HAP-1 (cell line): Measurements from ENCODE around the gene COX4I1.
"Not testable (repeated sequence)": the region's sequence is repeated elsewhere in the genome, so short reads cannot be mapped to it uniquely, and the experiment has no call there.

Experiments used
- DNase-seq, 2 experiments: peaks; one replicate each; pipeline ENCODE4 v3.0.0-alpha.2; 2016 to 2020; ENCODE audit warnings: low spot score in 2 of 2
- H3K27me3 ChIP-seq: fragments of 250-450 bp; sonication (Bioruptor Pico); 2 replicates; pipeline ENCODE4 v1.5.1; 2020; ENCODE audit warnings: low read depth, mild to moderate bottlenecking, moderate library complexity
- H3K36me3 ChIP-seq: fragments of 250-450 bp; sonication (Bioruptor Pico); replicated peaks from 2 replicates; pipeline ENCODE4 v1.5.1; 2020; ENCODE audit warnings: mild to moderate bottlenecking
- H3K4me1 ChIP-seq: fragments of 250-450 bp; sonication (Bioruptor Pico); 2 replicates; pipeline ENCODE4 v1.5.1; 2020; ENCODE audit warnings: mild to moderate bottlenecking
- H3K4me3 ChIP-seq: fragments of 250-450 bp; sonication (Bioruptor Pico); 2 replicates; pipeline ENCODE4 v1.5.1; 2020; ENCODE audit warnings: mild to moderate bottlenecking, moderate library complexity
- H3K9me3 ChIP-seq: fragments of 250-450 bp; sonication (Bioruptor Pico); 2 replicates; pipeline ENCODE4 v1.5.1; 2020; ENCODE audit warnings: mild to moderate bottlenecking, moderate library complexity
- in situ Hi-C: fragments of 300-500 bp; cut with MboI; formaldehyde crosslinking; loops from 3 replicates; pipeline ENCODE4 v1.14.3; 2020; ENCODE audit warnings: low sequenced_read_pairs, inconsistent platforms, mixed read lengths

COX4I1 gene

GRCh38 chr16:85798283-85798776 lies 1.2 kb upstream of the COX4I1 start:
- no peaks in the 10 kb centered on the region for H3K9me3 ChIP-seq
- peak overlapping the region; percentile 88 for H3K4me3 ChIP-seq
- H3K36me3 ChIP-seq, result peaks cover 77% of the 10 kb centered on the region
- DNase-seq, result no peak
- peaks cover 19% of the 10 kb centered on the region; the same call in 1 of the 2 replicates for H3K4me1 ChIP-seq
- no peaks in the 10 kb centered on the region for H3K27me3 ChIP-seq
- in situ Hi-C loops, result no loop called here

- peaks cover 19% of the 10 kb centered on the region; the same call in 1 of the 2 replicates for H3K4me1 ChIP-seq
- DNase-seq, result peak in 1 of 2 experiments; percentile 57
- in situ Hi-C loops, result no loop called here
- peak overlapping the region; percentile 88 for H3K4me3 ChIP-seq
- no peaks in the 10 kb centered on the region for H3K9me3 ChIP-seq
- H3K36me3 ChIP-seq, result peaks cover 77% of the 10 kb centered on the region
- no peaks in the 10 kb centered on the region for H3K27me3 ChIP-seq
These were observed 496 bp upstream of the COX4I1 start for GRCh38 chr16:85798901-85799496.

GRCh38 chr16:85800321-85800669 lies 800 bp downstream of the COX4I1 start:
- in situ Hi-C loops, result no loop called here
- peak overlapping the region; percentile 88 for H3K4me3 ChIP-seq
- H3K4me1 ChIP-seq, result peaks cover 19% of the 10 kb centered on the region; the same call in 1 of the 2 replicates
- H3K36me3 ChIP-seq, result peaks cover 78% of the 10 kb centered on the region
- no peaks in the 10 kb centered on the region for H3K27me3 ChIP-seq
- no peaks in the 10 kb centered on the region for H3K9me3 ChIP-seq
- DNase-seq, result peak in 1 of 2 experiments; percentile 52

GRCh38 chr16:85803570-85803969 lies 4.1 kb downstream of the COX4I1 start:
- no peak for DNase-seq
- peaks cover 11% of the 10 kb centered on the region; the same call in 1 of the 2 replicates for H3K4me1 ChIP-seq
- H3K4me3 ChIP-seq, result no peak overlapping the region
- peaks cover 73% of the 10 kb centered on the region for H3K36me3 ChIP-seq
- in situ Hi-C loops, result no loop called here
- no peaks in the 10 kb centered on the region for H3K9me3 ChIP-seq
- H3K27me3 ChIP-seq, result no peaks in the 10 kb centered on the region

- Histone ChIP-seq H3K4me3 (no peak overlapping the region), H3K27me3 (no peaks in the 10 kb centered on the region), H3K4me1 (peaks cover 10% of the 10 kb centered on the region; the same call in 1 of the 2 replicates), H3K36me3 (peaks cover 65% of the 10 kb centered on the region), H3K9me3 (no peaks in the 10 kb centered on the region)
- in situ Hi-C loops, result no loop called here
- DNase-seq, result no peak
These were observed 6.0 kb downstream of the COX4I1 start for GRCh38 chr16:85805442-85806045.

GRCh38 chr16:85806539-85806938 lies 7.0 kb downstream of the COX4I1 start:
- in situ Hi-C loops, result no loop called here
- no peaks in the 10 kb centered on the region for H3K9me3 ChIP-seq
- peaks cover 57% of the 10 kb centered on the region for H3K36me3 ChIP-seq

GRCh38 chr16:85807340-85807739 lies 7.8 kb downstream of the COX4I1 start:
- in situ Hi-C loops, result not testable (repeated sequence)

More at GRCh38 chr16:85806539-85806938, 7.0 kb downstream of the COX4I1 start:
- DNase-seq, result no peak
- Histone ChIP-seq H3K4me1 (peaks cover 2% of the 10 kb centered on the region; the same call in 1 of the 2 replicates), H3K27me3 (no peaks in the 10 kb centered on the region), H3K4me3 (no peak overlapping the region)

GRCh38 chr16:85808104-85808503 lies 8.6 kb downstream of the COX4I1 start:
- Histone ChIP-seq H3K27me3 (peaks cover 12% of the 10 kb centered on the region; the same call in 1 of the 2 replicates), H3K36me3 (peaks cover 41% of the 10 kb centered on the region)
- H3K9me3 ChIP-seq, in situ Hi-C loops, DNase-seq, H3K4me3 ChIP-seq, H3K4me1 ChIP-seq: not testable (repeated sequence)

More at GRCh38 chr16:85807340-85807739, 7.8 kb downstream of the COX4I1 start:
- peaks cover 49% of the 10 kb centered on the region for H3K36me3 ChIP-seq
- H3K27me3 ChIP-seq, H3K4me1 ChIP-seq, H3K9me3 ChIP-seq, DNase-seq, H3K4me3 ChIP-seq: not testable (repeated sequence)

GRCh38 chr16:85808926-85809325 lies 9.4 kb downstream of the COX4I1 start:
- no peak for DNase-seq
- peaks cover 33% of the 10 kb centered on the region for H3K36me3 ChIP-seq
- H3K27me3 ChIP-seq, result peaks cover 13% of the 10 kb centered on the region; the same call in 1 of the 2 replicates
- in situ Hi-C loops, result no loop called here
- H3K9me3 ChIP-seq, result no peaks in the 10 kb centered on the region
- H3K4me3 ChIP-seq, result no peak overlapping the region
- peaks cover 5% of the 10 kb centered on the region for H3K4me1 ChIP-seq

- Histone ChIP-seq H3K36me3 (peaks cover 26% of the 10 kb centered on the region), H3K4me3 (no peak overlapping the region), H3K9me3 (no peaks in the 10 kb centered on the region), H3K4me1 (peaks cover 5% of the 10 kb centered on the region), H3K27me3 (peaks cover 13% of the 10 kb centered on the region; the same call in 1 of the 2 replicates)
- no peak for DNase-seq
- in situ Hi-C loops, result no loop called here
These were observed 10.2 kb downstream of the COX4I1 start for GRCh38 chr16:85809645-85810044.

GRCh38 chr16:85810097-85810741 lies 10.7 kb downstream of the COX4I1 start:
- in situ Hi-C loops, result no loop called here
- no peaks in the 10 kb centered on the region for H3K9me3 ChIP-seq
- H3K4me1 ChIP-seq, result peaks cover 5% of the 10 kb centered on the region
- no peak overlapping the region for H3K4me3 ChIP-seq
- H3K27me3 ChIP-seq, result peaks cover 16% of the 10 kb centered on the region; the same call in 1 of the 2 replicates
- no peak for DNase-seq
- H3K36me3 ChIP-seq, result peaks cover 20% of the 10 kb centered on the region

GRCh38 chr16:85810742-85811115 lies 11.2 kb downstream of the COX4I1 start:
- in situ Hi-C loops, result no loop called here
- no peak for DNase-seq

GRCh38 chr16:85812031-85812807 lies 12.7 kb downstream of the COX4I1 start:
- no peak overlapping the region for H3K4me3 ChIP-seq
- peaks cover 16% of the 10 kb centered on the region; the same call in 1 of the 2 replicates for H3K27me3 ChIP-seq
- H3K36me3 ChIP-seq, result peaks cover under 1% of the 10 kb centered on the region
- H3K4me1 ChIP-seq, result peaks cover 5% of the 10 kb centered on the region
- DNase-seq, result peak in 1 of 2 experiments; percentile 54
- H3K9me3 ChIP-seq, result no peaks in the 10 kb centered on the region
- in situ Hi-C loops, result no loop called here

More at GRCh38 chr16:85810742-85811115, 11.2 kb downstream of the COX4I1 start:
- no peak overlapping the region for H3K4me3 ChIP-seq
- H3K4me1 ChIP-seq, result peaks cover 5% of the 10 kb centered on the region
- peaks cover 15% of the 10 kb centered on the region for H3K36me3 ChIP-seq
- peaks cover 16% of the 10 kb centered on the region; the same call in 1 of the 2 replicates for H3K27me3 ChIP-seq
- no peaks in the 10 kb centered on the region for H3K9me3 ChIP-seq
